ENCODE results near the gene KCND1.
A peak's percentile ranks its signal among the peaks of the same experiment; 100 is the strongest.

The KCND1 gene

GRCh38 chrX:48937054-48937907 is 34.4 kb downstream of the KCND1 start:
- DNase-seq, result no peak

DNA sequence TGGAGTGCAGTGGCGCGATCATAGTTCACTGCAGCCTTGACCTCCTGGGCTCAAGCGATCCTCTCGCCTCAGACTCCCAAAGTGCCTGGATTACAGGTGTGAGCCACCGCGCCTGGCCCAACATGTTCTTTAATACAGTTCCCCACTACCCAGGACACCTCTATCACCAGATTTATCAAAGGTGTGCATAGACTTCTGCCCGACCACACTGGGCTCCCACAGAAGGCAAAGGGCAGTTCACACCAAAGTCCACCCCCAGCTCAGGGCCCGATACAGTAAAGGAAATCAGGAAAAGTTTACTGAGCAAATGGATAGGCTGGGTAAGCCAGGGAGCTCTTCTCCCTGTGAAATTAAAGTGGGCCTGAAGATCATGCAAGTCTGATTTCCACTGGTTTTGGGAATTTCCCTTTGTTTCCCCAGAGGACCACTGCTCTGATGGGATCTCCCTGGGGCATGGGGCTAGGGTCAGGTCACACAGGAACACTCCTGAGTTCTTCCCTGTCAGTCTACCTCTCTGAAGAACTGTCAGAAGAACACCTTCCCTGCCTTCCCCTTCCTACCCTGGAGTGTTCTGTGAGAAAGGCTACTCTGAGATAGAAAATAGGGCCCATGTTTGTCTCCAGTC is 35.1 kb downstream of the KCND1 start:
- no peak for DNase-seq

- DNase-seq, result no peak
Measured at GRCh38 chrX:48935301-48935670, 36.4 kb downstream of the KCND1 start.

- DNase-seq, result no peak
Measured at GRCh38 chrX:48934581-48935300, 36.9 kb downstream of the KCND1 start.

- no peak for DNase-seq
Measured at GRCh38 chrX:48933757-48934156, 37.9 kb downstream of the KCND1 start.

DNA sequence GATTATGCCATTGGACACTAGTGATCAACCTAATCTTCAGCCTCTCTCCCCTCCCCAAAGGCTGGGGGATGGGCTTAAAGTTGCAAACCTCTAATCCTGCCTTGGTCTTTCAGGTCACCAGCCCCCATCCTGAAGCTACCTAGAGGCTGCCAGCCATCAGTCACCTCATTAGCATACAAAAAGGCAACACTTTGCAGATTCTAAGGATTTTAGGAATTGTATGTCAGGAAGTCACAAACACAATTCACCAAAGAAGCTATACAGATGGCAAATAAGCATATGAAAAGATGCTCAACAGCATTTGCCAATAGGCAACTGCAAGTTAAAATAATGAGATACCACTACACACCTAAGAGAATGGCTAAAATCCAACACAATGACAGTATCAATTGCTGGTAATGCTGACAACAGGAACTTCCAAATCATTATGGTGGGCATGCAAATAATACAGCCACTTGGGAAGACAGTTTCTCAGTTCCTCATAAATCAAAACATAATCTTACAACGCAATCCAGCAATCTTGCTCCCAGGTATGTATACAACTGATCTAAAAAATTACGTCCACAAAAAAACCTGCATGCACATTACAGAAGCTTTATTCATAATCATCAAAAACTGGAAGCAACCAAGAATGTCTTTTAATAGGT is 43.8 kb downstream of the KCND1 start:
- DNase-seq, result no peak

DNA sequence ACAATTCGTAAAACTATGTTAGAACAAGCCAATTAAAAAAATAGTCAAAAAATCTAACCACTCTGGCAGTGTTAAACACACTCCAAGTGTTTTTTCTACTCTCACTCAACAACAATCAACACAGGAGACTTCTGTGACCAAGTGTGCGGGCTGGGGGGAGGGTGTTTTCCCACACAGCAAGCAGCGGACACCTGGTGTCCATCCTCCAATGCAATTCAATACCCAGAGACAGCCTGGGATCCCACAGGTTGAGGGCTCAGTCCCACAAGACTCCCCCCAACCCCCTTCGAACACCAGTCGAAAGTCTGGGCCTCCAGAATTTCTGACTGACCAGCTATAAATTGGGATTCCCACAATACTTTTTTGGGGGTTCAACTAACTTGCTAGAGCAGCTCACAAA is 44.5 kb downstream of the KCND1 start:
- DNase-seq, result no peak

DNA sequence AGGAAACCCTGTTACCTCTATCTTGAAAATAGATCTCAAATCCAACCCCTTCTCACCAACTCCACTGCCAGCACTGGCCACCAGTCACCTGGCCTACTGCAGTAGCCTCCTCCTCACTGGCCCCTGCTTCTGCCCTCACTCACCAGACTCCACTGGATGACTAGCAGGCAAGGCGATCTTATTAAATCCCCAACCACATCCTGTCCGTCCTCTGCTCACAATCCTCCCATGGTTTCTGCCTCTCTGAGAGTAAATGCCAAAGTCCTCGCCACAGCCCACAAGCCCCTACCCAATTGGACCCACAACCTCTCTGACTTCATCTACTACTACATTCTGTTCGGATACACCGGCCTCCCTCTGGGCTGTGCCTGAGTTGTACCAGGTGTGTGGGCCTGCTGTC is 47.4 kb downstream of the KCND1 start:
- no peak for DNase-seq

DNA sequence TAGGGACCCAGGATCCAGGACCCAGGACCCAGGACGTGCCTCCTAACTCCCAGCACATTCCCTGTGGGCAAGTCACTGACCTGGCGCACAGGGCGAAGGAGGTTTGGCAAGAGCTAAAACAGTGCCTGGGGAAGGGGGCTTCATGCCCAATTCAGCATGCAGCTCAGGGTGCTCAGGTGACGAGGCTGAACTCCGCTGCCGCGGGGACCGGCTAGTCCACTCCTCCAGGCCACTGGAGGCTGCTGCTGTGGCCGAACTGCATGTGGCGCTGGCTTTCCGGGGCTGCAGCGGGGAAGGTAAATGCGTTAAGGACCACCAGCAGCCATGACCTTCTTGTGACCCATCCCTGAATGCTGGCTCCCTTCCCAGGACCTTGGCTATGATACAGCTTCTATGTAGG is 47.9 kb downstream of the KCND1 start:
- no peak for DNase-seq

DNA sequence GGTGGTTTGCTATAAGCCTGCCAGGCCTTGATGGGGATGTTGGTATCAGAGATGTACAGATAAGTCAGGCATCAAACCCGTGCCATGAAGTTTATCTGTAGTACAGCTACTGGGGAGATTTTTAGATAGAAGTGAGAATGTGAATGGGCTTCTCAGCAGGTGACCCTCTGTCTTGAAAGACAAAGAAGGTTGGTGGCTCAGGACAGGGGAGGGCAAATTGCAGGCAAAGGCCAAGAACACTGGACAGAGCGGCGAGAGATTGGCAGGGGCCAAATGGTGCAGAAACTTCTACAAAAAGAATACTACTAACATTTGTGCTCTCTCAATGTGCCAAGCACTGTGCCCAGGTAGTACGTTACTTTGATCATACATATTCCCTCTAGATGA is 50.9 kb downstream of the KCND1 start:
- no peak for DNase-seq

DNA sequence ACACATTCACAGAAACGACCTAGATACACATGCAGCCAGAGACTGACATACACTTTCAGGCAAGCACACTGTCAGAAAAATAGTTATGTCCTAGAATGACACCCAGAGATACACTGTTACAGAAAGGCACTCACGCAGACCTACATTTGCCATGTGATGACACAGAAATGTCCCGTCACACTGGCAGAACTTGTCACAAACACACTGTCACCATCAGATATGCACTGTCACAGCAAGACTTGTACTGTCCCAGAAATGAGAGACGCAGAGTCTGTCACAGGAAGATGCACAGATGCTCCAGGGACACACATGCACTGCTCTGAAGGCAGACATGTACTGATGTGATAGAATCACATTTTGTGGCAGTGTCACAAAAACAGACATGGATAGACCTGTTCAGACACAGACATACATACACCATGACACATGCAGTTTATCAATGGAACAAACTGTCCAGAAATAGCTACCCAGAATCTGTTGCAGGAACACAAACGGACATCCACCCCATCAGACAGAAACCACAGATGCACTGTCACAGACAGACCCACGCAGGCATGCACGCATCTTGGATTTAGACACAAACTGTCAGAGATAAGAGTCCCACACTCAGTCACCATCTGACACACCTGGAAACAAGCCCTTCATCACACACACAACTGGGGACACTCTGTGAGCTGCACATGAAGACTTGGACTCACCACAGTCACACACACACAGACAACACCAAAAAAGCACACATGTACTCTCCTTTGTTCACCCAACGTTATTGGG is 51.5 kb downstream of the KCND1 start:
- no peak for DNase-seq

- no peak for DNase-seq
Measured at GRCh38 chrX:48919360-48919841, 52.2 kb downstream of the KCND1 start.

- DNase-seq, result peak; percentile 47 to 90
Measured at GRCh38 chrX:48918643-48919340, 52.9 kb downstream of the KCND1 start, which contains the start of gene PIM2. PIM2 (minus strand) TSS chrX:48919024; CDS start chrX:48918834, 190 bp downstream.

- no peak for DNase-seq
Measured at GRCh38 chrX:48918301-48918642, 53.4 kb downstream of the KCND1 start.

- peak; percentile 60 to 74 for DNase-seq
Measured at GRCh38 chrX:48917139-48918001, 54.3 kb downstream of the KCND1 start.

DNA sequence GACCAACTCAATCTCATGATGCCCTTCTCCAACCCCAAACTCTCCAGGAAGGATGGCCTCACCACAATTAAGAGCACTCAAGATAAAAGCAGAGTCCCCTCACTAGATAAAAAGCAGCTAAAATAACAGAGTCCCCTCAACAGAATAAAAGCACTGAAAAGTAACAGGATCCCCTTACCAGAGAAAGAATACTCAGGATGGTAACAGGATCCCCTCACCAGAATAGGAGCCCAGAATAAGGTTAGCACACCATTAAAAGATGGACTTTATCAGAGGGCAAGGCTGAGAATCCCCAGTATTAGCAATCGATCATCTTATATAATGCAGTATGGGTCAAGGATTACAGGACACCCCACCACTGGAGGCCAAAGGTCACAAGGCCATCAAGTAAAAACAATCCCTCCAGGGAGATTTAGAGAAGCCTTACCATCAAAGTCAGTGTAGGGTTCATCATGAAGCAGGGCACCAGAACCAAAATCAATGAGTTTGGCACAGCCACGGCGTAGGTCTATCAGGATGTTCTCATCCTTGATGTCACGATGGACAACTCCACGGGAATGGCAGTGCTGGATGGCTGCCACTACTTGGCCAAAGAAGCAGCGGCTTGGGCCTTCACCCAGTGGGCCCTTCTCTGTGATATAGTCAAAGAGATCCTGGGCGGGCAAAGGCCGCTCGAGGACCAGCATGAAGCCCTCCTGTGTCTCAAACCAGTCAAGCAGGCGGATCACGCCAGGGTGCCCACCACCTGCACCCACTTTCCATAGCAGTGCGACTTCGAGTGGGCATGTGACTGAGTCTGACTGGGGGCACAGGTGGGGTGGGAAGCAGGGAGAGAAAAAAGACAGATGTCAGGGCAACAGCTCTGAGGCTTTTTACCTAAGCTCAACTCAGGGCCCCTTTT is 56.8 kb downstream of the KCND1 start:
- no peak for DNase-seq

- DNase-seq, result no peak
Measured at GRCh38 chrX:48913605-48914366, 57.9 kb downstream of the KCND1 start.

DNA sequence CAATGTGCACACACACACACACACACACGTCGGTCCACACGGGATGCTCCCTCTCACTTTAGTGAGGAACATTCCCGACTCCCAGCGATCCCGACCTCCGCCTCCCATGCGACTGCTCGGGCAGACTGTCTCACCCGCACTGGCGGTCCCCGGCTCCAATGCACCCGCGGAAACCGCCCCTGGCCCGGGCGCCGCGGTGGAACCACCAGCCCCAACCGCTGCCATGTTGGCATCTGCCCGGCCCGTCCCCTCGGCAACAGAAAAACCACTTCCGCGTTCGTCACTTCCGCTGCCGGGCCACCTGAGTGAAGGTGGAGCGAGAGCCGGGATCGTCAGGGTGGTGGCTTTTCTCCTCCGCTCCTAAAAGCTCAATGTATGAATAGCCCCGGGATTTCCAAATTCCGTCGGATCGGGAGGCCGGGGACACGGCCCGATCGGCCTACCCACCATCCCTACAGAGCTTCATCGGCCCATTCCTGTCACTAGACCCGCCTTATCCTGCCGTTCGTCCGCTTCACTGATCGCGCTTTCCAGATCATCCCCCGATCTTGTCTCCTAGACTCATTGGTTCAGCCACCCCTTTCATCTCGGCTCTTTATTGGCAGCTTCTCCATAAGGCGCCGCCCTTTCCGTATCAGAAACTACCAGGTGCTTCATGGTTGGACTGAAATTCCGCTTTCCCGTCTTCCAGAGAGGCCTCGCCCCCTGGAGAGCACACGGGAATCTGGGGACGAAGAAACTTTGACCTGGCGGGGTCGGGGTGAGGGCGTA is 60.0 kb downstream of the KCND1 start, which contains the start of gene SLC35A2:
SLC35A2 (minus strand) TSS at position 235 of the 771 bp plus-strand sequence; CDS start at position 225, 10 bp downstream.
- DNase-seq, result peak; percentile 44 to 67
